HepG2 (cell line): ENCODE data around the gene ZNF117.

Experiments used
- EZH2 ChIP-seq: conservative IDR thresholded peaks from 2 replicates; pipeline ENCODE4 v1.6.1; 2012; ENCODE audit warnings: mild to moderate bottlenecking, low read depth, low read length, moderate library complexity
- HNF4G ChIP-seq, 2 experiments: sonication (generic) in 1 of 2; formaldehyde crosslinking in 1 of 2; IDR thresholded peaks; 2 replicates each; pipeline versions ENCODE4 v1.4.0 to v1.6.1; 2011 to 2020; ENCODE audit warnings: borderline replicate concordance in 2 of 2, low read depth in 2 of 2, mild to moderate bottlenecking in 2 of 2, low read length in 1 of 2, missing genetic modification reagents in 1 of 2, moderate library complexity in 1 of 2
- KAT8 ChIP-seq: IDR thresholded peaks from 2 replicates; pipeline ENCODE4 v1.6.1; 2016; ENCODE audit warnings: missing genetic modification reagents, missing compliant biosample characterization
- NFE2L1 ChIP-seq: sonication (generic); formaldehyde crosslinking; IDR thresholded peaks from 2 replicates; pipeline ENCODE4 v1.4.0; 2020; ENCODE audit warnings: missing genetic modification reagents, mild to moderate bottlenecking, borderline replicate concordance
- PCBP1 ChIP-seq: fragments of 200-400 bp; formaldehyde crosslinking; IDR thresholded peaks from 2 replicates; pipeline ENCODE4 v1.6.1; 2017; ENCODE audit warnings: mild to moderate bottlenecking, low read depth, low read length, borderline replicate concordance
- POLR2A ChIP-seq, 2 experiments: IDR thresholded peaks; 2 replicates each; pipeline ENCODE4 v1.6.1; 2011; ENCODE audit warnings: low read depth in 2 of 2, low read length in 2 of 2, mild to moderate bottlenecking in 1 of 2, moderate library complexity in 1 of 2; ENCODE audit not compliant: insufficient read depth in 1 of 2
- POLR2AphosphoS2 ChIP-seq: IDR thresholded peaks from 2 replicates; pipeline ENCODE4 v1.6.1; 2011; ENCODE audit warnings: low read depth, low read length, improper control_type of control experiment
- RFX5 ChIP-seq: IDR thresholded peaks from 2 replicates; pipeline ENCODE4 v1.6.1; 2011; ENCODE audit warnings: low read depth, low read length, improper control_type of control experiment
- U2AF1 ChIP-seq: fragments of 200-400 bp; formaldehyde crosslinking; optimal IDR thresholded peaks from 2 replicates; pipeline ENCODE3; 2017; ENCODE audit warnings: mild to moderate bottlenecking, low read depth, low read length
- ZBTB20 ChIP-seq: sonication (generic); formaldehyde crosslinking; IDR thresholded peaks from 2 replicates; pipeline ENCODE4 v1.8.1; 2023; ENCODE audit warnings: missing genetic modification reagents, low read depth, mild to moderate bottlenecking, borderline replicate concordance
- ZNF253 ChIP-seq: sonication (generic); formaldehyde crosslinking; IDR thresholded peaks from 2 replicates; pipeline ENCODE4 v1.8.0; 2022; ENCODE audit warnings: mild to moderate bottlenecking, missing genetic modification reagents, borderline replicate concordance
- ZNF274 ChIP-seq: sonication (generic); formaldehyde crosslinking; IDR thresholded peaks from 2 replicates; pipeline ENCODE4 v1.5.1; 2020; ENCODE audit warnings: mild to moderate bottlenecking, missing genetic modification reagents
- ZNF772 ChIP-seq: sonication (generic); formaldehyde crosslinking; IDR thresholded peaks from 2 replicates; pipeline ENCODE4 v1.5.0; 2020; ENCODE audit warnings: mild to moderate bottlenecking, missing genetic modification reagents
- TF ChIP-seq, protein P1 (sequence below): sonication (generic); formaldehyde crosslinking; IDR thresholded peaks from 2 replicates; pipeline ENCODE4 v1.5.0; 2020; ENCODE audit warnings: mild to moderate bottlenecking, missing genetic modification reagents, moderate library complexity

DNA sequence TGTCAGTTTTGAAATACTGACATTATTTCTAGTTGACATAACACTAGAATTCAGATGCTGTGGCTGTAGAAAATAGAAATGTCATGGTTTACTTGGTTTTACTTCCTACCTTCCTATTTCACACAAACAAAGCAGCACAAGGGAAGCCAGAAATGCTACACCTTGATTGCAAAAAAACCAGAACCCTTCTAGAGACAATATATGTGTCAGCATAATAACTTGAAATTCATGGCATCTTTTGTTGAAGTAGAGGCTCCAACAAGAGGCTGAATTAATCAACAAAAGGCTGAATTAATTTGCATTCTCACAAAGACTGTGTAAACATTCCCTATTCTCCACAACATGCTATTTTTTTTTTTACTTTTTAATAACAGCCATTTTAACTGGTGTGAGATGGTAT, 25.2 kb downstream of the ZNF117 start:
- TF ChIP-seq ZBTB20 (CRISPR knock-in tag) (no peak), POLR2AphosphoS2 (no peak), KAT8 (CRISPR knock-in tag) (no peak), PCBP1 (no peak), POLR2A (IDR thresholded peaks at IDR 0.05; ENCODE audit: insufficient read depth in 1 of 2, low read depth in 2 of 2, low read length in 2 of 2) (no peak), HNF4G (IDR thresholded peaks at IDR 0.05; ENCODE audit: borderline replicate concordance, low read depth, low read length) (no peak), HNF4G (CRISPR knock-in tag; IDR thresholded peaks at IDR 0.05; ENCODE audit: borderline replicate concordance, low read depth) (no peak), RFX5 (no peak), U2AF1 (no peak), NFE2L1 (CRISPR knock-in tag) (no peak), ZNF772 (CRISPR knock-in tag) (no peak), ZNF274 (CRISPR knock-in tag) (no peak), EZH2 (no peak), ZNF253 (CRISPR knock-in tag) (no peak)
- TF ChIP-seq, protein P1, sequence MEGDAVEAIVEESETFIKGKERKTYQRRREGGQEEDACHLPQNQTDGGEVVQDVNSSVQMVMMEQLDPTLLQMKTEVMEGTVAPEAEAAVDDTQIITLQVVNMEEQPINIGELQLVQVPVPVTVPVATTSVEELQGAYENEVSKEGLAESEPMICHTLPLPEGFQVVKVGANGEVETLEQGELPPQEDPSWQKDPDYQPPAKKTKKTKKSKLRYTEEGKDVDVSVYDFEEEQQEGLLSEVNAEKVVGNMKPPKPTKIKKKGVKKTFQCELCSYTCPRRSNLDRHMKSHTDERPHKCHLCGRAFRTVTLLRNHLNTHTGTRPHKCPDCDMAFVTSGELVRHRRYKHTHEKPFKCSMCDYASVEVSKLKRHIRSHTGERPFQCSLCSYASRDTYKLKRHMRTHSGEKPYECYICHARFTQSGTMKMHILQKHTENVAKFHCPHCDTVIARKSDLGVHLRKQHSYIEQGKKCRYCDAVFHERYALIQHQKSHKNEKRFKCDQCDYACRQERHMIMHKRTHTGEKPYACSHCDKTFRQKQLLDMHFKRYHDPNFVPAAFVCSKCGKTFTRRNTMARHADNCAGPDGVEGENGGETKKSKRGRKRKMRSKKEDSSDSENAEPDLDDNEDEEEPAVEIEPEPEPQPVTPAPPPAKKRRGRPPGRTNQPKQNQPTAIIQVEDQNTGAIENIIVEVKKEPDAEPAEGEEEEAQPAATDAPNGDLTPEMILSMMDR (CRISPR knock-in tag), result no peak
